ENCODE measurements around the gene CTTNBP2.

Gene CTTNBP2

DNA sequence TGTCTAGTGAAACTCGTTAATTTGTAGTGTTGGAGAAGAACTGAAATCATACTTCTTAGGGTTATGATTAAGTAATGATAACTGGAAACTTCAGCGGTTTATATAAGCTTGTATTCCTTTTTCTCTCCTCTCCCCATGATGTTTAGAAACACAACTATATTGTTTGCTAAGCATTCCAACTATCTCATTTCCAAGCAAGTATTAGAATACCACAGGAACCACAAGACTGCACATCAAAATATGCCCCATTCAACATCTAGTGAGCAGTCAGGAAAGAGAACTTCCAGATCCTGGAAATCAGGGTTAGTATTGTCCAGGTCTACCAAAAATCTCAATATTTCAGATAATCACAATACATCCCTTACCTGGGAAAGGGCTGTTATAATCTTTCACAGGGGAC is 205.8 kb downstream of the CTTNBP2 start:
- CTCF ChIA-PET: interaction anchor here (1.2 to 1.6 kb wide), 3 partner anchors 9 to 13 kb away, joined by 3 to 8 read pairs (median 4); no protein-coding TSS in a partner anchor
- TF ChIP-seq, protein P1, sequence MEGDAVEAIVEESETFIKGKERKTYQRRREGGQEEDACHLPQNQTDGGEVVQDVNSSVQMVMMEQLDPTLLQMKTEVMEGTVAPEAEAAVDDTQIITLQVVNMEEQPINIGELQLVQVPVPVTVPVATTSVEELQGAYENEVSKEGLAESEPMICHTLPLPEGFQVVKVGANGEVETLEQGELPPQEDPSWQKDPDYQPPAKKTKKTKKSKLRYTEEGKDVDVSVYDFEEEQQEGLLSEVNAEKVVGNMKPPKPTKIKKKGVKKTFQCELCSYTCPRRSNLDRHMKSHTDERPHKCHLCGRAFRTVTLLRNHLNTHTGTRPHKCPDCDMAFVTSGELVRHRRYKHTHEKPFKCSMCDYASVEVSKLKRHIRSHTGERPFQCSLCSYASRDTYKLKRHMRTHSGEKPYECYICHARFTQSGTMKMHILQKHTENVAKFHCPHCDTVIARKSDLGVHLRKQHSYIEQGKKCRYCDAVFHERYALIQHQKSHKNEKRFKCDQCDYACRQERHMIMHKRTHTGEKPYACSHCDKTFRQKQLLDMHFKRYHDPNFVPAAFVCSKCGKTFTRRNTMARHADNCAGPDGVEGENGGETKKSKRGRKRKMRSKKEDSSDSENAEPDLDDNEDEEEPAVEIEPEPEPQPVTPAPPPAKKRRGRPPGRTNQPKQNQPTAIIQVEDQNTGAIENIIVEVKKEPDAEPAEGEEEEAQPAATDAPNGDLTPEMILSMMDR (IDR thresholded peaks at IDR 0.05; ENCODE audit: control extremely low read depth, extremely low read depth, low read depth, missing control alignments): no peak
- DNase-seq (ENCODE audit: extremely low spot score): no peak
- POLR2A ChIA-PET: no interaction called here

DNA sequence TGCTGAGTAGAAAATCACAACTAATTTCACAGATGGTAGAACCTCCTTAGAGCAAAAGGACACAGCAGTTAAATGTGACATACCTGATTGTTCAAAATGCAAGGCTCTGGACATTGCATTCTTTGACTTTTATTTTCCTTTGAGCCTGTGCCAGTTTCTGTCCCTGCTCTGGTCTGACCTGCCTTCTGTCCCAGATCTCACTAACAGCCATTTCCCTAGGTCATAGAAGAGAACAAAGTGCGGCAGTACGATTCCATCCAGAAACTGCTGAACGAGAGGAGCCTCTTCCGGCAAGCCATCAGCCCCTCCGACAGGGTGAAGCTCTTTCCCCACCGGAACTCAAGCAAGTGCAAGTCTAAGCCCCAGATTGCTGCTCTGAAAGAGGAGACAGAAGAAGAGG is 206.6 kb downstream of the CTTNBP2 start:
- ChIA-PET CTCF (interaction anchor here (1.2 to 1.6 kb wide), 2 partner anchors 10 to 14 kb away, joined by 4 to 8 read pairs; no protein-coding TSS in a partner anchor), POLR2A (no interaction called here)
- TF ChIP-seq, protein P1 (IDR thresholded peaks at IDR 0.05; ENCODE audit: control extremely low read depth, extremely low read depth, low read depth, missing control alignments): no peak
- DNase-seq (ENCODE audit: extremely low spot score): no peak

DNA sequence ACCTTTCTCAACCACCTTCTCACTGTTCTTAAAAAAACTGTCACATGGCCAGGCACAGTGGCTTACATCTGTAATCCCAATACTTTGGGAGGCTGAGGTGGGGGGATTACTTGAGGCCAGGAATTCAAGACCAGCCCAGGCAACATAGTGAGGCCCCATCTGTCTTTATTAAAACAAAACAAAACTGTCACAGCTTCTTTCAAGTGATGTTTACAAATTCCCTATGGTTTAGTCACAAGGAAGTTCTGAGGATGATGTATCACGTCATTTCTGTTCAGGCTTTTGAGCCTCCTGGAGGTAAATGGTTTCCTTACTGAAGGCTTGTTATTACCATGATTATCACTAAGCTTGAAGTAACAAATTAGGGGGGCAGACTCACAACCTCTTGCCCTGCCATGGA is 207.2 kb downstream of the CTTNBP2 start:
- TF ChIP-seq, protein P1 (IDR thresholded peaks at IDR 0.05; ENCODE audit: control extremely low read depth, extremely low read depth, low read depth, missing control alignments): no peak
- DNase-seq (ENCODE audit: extremely low spot score): no peak
- CTCF ChIA-PET: no interaction called here
- POLR2A ChIA-PET: no interaction called here

GRCh38 chr7:117665368-117665767 is 207.9 kb downstream of the CTTNBP2 start:
- CTCF ChIA-PET: no interaction called here
- POLR2A ChIA-PET: no interaction called here
- TF ChIP-seq, protein P1 (IDR thresholded peaks at IDR 0.05; ENCODE audit: control extremely low read depth, extremely low read depth, low read depth, missing control alignments): no peak
- DNase-seq (ENCODE audit: extremely low spot score): no peak

DNA sequence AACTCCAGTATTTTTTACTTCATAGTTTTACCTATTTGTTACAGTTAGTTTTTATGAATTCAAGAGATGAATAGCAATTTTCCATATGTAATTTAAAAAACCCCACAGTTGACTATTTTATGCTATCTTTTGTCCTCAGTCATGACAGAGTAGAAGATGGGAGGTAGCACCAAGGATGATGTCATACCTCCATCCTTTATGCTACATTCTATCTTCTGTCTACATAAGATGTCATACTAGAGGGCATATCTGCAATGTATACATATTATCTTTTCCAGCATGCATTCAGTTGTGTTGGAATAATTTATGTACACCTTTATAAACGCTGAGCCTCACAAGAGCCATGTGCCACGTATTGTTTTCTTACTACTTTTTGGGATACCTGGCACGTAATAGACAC is 209.2 kb downstream of the CTTNBP2 start:
- ChIA-PET CTCF (no interaction called here), POLR2A (no interaction called here)
- no peak for DNase-seq (ENCODE audit: extremely low spot score)
- TF ChIP-seq, protein P1 (IDR thresholded peaks at IDR 0.05; ENCODE audit: control extremely low read depth, extremely low read depth, low read depth, missing control alignments): no peak

- no peak for DNase-seq (ENCODE audit: extremely low spot score)
- CTCF ChIA-PET: interaction anchor here (0.6 to 1.4 kb wide), 2 partner anchors 8 to 15 kb away, joined by 3 read pairs; no protein-coding TSS in a partner anchor
- TF ChIP-seq, protein P1 (IDR thresholded peaks at IDR 0.05; ENCODE audit: control extremely low read depth, extremely low read depth, low read depth, missing control alignments): no peak
- POLR2A ChIA-PET: interaction anchor here (0.6 kb wide), 1 partner anchor 66 kb away, joined by 7 read pairs; no protein-coding TSS in a partner anchor
These were observed 211.9 kb downstream of the CTTNBP2 start for GRCh38 chr7:117661328-117661727.
